Measurements from ENCODE around the gene NIPA2.
A peak's percentile ranks its signal among the peaks of the same experiment; 100 is the strongest.
"Not testable (repeated sequence)": the region's sequence is repeated elsewhere in the genome, so short reads cannot be mapped to it uniquely, and the experiment has no call there.

The NIPA2 gene

DNA sequence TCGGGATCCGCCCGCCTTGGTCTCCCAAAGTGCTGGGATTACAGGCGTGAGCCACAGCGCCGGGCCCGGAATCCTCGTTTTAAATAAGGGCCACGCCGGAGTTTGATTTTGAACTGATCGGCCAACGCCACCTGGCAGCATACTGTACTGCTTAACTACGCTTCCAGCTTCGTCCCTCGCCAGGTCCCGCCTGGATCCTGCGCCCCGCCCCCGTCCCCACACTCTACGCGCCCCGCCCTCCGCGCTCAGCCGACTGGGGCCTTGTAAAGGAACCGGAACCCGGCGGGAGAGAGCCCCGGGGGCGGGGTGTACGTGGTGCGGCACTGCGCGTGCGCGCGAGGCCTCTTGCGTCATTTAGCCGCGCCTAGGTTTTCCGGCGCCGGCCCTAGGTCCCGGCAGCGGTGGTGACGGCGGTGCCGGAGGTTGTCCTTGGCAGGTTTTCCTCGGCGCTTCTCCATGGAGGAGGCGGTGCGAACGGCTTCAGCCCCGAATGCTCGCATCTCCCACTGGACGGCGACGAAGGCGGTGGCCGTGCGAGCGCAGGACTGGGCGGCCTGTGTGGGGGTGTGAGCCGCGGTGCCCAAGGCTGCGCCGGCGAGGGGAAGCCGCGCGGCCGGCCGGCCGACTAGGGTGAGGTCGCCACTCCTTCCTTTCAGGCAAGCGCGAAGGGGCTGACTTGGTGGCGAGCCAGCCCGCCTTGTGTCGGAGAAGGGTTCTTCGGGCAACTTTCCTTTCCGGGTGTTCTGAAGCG lies at the start of gene NIPA2:
Gene NIPA2, plus strand, starts transcription at position 375 of the 751 bp plus-strand sequence. CDS start 13,066 bp downstream, outside the sequence.
- DNase-seq (ENCODE audit: low read depth in 2 of 2), result peak; percentile 98

DNA sequence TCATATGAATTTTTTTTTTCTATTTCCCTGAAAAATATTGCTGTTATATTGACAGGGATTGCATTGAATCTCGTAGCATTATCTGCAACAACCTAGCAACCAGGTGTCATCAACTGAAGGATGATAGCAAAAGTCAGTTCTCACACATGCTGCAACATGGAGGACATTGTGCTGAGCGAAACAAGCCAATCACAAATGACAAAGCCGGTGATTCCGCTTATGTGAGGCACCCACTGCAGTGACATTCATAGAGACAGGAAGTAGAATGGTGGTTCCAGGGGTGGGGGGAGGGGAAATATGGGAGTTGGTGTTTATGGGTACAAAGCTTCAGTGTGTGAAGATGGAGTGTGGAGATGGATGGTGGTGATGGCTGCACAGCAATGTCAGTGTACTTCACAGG lies 44.4 kb upstream of the NIPA2 start:
- DNase-seq (ENCODE audit: low read depth in 2 of 2), result no peak

DNA sequence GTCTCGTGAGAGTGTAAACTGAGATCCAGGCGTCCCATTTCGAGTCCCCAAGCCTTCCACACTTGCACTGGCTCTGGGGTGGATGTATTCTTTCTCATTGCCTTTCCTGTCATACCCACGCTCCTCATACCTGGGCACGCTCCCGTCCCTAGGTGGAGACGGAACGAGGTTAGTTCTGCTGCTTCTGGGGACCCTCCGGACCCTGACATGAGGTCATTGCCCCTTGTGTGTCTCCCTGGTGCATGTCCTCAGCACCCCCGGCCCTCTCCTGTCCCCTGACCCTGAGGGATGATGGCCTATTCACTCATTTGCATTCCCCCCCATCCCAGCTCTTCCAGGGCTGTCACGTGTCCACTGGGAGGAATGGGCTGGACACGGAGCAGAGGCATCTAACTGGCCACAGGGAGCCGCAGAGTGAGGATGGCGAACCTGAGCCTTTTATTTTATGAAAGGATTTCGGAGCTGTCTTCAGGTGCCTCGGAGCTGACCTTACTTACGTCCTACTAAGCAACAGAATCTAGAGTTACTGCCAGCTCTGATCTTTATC lies 43.8 kb upstream of the NIPA2 start:
- no peak for DNase-seq (ENCODE audit: low read depth in 2 of 2)

DNA sequence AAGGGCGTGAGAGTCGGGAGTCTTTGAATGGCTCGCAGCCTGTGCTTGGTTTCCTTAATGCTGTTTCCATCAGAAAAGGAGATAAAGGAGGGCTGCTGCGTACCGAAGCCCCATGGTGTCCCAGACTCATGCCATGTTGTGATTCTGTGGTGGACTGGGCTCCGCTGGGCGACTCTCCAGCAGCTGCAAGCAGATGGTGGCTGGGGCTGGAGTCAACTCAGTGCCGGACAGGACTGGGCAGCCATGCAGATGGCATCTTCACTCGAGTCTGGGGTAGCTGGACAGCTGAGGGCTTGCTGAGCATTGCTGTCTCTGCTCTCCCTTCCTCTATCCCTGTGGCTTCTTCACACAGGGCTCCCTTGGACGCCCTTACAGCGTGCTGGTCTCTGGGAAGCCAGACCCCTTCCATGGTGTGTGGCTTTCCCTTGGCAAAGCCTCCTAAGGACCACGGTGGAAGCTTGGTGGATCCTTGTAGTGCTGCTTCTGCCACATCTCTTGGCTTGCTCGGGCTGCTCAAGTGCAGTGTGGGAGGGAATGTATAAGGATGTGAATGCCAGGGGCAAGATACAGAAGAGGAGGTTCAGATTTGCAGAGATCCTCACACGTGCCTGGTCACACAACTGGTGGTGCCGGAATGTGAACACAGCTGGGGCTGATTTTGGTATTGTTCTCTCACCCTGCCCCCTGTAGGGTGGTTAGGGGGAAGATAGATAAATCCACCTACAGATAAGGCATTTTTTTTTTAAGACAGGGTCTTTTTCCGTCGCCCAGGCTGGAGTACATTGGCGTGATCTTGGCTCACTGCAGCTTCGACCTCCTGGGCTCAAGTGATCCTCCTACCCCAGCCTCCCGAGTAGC lies 43.0 kb upstream of the NIPA2 start:
- DNase-seq (ENCODE audit: low read depth in 2 of 2), result no peak

DNA sequence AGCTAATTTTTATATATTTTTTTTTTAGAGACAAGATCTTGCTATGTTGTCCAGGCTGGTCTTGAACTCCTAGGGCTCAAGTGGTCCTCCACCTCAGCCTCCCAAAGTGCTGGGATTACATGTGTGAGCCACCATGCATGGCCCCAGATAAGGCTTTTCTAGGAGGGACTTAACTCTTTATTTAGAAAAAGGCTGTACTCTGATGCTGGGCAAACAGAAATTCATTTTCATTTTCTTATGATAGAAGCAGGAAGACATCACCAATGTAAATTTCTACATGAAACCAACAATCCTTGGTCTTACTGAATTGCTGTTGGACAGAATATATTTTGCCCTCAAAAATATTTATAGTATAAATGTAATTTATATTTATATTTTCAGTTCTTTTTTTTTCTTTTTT lies 42.4 kb upstream of the NIPA2 start:
- no peak for DNase-seq (ENCODE audit: low read depth in 2 of 2)

DNA sequence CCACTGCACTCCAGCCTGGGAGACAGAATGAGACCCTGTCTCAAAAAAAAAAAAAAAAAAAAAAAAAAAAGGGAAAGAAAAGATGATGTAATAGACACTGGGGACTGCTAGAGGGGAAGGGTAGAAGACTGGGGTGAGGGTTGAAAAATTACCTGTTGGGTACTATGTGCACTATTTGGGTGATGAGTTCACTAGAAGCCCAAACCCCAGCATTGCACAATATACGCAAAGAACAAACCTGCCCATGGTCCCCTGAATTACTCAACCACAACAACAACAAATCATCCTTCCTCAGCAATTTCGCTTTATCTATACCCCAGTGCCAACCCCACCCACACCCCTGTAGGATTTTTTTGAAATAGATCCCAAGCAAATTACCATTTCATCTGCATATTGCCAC lies 38.6 kb upstream of the NIPA2 start:
- DNase-seq (ENCODE audit: low read depth in 2 of 2), result no peak

DNA sequence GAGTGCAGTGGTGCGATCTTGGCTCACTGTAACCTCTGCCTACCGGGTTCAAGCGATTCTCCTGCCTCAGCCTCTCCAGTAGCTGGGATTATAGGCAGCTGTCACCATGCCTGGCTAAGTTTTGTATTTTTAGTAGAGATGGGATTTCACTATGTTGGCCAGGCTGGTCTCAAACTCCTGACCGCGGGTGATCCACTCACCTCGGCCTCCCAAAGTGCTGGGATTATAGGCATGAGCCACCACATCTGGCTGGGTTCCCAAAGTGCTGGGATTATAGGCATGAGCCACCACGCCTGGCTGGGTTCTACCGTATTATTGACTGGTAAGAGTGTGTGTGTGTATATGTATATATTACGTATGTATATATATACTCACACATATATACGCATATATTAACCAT lies 35.5 kb upstream of the NIPA2 start:
- DNase-seq (ENCODE audit: low read depth in 2 of 2), result not testable (repeated sequence)

DNA sequence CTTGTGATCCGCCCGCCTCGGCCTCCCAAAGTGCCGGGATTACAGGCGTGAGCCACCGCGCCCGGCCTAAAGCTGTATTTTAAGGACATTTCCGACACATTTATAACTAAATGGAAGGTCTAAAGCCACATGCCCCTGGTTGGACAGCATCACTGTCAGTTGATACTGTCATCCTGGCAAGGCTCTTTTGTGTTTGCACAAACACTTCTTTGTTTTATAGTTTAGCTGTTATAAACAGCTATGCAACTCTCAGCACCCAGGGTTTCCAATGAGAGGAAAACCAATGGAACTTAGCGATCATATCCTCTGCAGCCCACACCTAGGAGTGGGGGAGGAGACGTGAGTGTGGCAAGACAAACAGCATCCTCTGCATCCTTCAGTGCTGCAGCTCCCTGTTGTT lies 32.3 kb upstream of the NIPA2 start:
- no peak for DNase-seq (ENCODE audit: low read depth in 2 of 2)

DNA sequence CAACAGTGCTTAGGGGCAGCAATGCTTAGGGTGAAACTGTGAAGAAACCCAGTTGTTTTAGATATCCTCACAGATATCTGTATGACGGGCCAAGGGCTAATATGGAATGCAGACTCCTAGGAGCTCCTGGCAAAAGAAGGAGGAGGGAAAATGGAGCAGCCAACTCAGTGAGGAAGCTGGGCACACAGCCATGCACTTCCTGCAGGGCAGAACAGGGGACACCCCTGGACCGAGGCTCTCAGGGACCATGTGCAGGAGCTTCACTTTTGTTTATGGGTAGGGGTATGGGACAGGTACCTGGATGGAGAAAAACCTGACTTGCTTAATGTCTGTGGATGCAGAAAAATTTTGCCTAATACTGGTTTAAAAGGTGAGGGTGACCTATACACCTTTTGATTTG lies 31.8 kb upstream of the NIPA2 start:
- DNase-seq (ENCODE audit: low read depth in 2 of 2), result no peak

DNA sequence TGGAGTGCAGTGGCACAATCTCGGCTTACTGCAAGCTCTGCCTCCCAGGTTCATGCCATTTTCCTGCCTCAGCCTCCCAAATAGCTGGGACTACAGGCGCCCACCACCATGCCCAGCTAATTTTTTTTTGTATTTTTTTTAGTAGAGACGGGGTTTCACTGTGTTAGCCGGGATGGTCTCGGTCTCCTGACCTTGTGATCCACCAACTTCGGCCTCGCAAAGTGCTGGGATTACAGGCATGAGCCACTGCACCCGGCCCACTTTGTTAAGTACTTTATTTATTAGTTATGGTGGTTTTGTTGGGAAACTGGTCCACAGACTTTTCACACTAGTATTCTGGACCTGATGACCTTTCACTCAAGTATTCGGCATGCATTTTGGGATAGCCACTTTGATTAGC lies 30.6 kb upstream of the NIPA2 start:
- not testable (repeated sequence) for DNase-seq (ENCODE audit: low read depth in 2 of 2)

DNA sequence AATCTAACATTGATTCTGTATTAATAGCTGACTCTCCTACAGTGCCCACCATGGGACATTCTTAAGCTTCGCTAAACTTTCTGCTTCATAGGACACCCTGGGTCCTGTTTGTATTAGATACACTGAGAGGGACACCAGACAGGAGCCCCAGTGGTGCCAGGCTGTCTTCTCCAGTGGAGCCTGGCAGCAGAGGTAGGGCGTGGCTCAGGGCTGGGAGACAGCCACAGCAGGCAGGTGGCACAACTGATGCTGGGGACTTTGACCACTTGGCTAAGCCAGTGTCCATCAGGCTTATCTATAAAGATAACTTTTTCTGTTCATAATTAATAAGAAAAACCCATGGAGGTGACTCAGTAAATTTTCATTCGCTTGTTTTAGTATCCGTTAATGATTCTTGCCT lies 30.2 kb upstream of the NIPA2 start:
- no peak for DNase-seq (ENCODE audit: low read depth in 2 of 2)

DNA sequence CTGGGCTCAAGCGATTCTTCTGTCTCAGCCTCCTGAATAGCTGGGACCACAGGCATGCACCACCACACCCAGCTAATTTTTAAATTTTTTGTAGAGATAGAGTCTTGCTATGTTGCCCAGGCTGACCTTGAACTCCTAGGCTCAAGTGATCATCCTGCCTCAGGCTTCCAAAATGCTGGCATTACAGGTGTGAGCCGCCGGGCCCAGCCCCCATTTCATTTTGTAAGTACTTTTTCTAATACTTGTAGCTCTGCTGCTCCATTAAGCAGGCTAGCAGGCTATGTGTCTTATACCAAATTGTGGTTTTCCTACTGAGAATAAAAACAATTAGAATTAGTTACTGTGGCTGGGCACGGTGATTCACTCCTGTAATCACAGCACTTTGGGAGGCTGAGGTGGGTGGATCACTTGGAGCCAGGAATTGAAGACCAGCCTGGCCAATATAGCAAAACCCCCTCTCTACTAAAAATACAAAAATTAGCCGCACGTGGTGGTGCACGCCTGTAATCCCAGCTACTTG lies 29.6 kb upstream of the NIPA2 start:
- no peak for DNase-seq (ENCODE audit: low read depth in 2 of 2)

DNA sequence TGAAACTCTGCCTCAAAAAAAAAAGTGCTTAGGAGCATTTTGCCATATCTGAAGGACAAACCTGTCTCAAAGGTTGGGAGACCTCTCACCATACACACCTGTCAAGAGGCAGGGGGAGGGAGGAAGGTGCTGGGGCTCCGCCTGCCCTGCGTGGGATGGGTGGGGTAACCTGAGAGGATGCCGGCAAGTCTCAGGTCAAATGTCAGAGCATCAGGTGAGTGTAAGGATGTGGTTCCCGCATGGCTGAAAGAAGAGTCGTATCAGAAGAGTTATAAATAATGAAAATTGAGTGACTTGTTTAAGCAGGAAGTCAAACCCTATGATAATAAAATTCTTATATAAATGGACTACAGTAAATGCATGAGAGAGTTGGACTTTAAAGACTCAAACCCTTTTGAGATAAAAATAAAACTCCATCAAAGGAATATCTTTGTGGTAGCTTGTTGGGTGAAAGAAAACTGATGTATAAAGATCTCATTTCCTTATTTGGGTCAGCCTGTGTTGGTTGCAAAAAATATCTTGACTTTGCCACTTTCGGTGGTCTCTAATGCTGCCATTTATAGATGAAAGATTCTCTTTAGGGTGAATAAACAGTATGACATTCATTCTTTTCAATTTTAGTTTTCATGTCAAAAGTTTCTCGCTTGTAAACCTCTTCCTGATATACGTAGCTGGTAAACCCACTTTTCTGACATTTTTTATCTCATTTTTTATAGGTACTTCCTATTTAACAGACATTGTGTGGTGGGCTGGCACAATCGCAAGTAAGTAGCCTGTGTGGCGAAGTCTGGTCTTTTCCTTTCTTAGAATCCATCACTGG lies 28.2 kb upstream of the NIPA2 start:
- no peak for DNase-seq (ENCODE audit: low read depth in 2 of 2)

DNA sequence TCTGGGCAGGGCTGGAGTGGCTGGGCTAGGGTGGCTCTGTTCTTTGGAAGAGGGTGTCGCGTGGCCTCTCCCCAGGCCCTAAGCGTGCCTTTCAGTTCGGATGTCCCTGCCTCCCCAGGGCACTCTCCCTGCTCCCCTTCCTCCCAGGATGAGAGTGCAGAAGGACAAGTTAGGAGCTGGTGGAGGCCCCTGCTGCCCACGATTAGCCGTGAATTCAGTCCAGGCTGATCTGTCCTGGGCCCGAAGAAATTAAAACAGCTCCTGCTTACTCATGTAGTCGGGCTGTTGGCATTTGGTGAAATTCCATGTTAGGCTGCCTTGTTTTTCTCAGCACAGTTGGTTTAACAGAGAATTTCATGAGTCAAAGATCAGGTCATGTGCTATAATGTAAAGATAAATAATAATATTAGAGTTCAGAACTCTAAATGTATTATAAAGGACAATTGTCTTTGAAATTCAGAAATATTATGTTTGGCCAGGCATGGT lies 27.6 kb upstream of the NIPA2 start:
- no peak for DNase-seq (ENCODE audit: low read depth in 2 of 2)

DNA sequence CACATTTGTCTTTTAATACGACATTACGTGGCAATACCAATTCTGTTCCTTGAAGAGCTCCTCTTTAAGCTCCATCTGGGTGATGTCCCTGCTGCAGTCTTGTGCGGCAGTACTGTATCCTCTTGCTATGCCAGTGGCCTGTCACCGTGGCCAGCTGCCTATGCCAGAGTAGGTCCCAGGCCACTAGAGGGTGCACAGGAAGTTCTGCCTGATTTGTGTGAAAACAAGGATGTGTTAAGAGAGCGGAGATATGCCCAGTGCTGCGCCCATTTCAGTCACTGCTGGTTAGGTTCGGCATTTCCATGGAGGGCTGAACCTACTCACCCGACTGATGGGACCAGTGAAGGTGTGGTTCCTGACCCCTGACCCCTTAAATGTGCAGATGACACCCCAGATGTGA lies 26.8 kb upstream of the NIPA2 start:
- DNase-seq (ENCODE audit: low read depth in 2 of 2), result no peak

DNA sequence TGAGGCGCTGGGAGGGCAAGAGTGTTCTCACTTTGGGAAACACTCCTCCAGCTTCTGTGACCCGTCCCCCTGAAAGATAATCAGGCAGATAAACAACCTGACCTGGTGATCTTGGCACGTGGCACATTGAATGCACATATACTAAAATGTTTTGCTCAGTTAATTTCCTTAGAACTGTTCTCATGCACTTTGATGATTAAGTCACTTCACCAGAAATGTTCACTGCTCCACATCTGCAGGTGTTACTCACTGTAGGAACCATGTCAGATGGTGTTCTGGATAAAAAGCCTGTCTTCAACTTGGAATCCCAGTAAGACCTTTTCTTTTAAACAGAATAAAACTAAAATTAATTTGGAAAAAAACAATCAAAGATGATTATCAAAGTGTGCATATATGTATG lies 24.6 kb upstream of the NIPA2 start:
- DNase-seq (ENCODE audit: low read depth in 2 of 2), result no peak

DNA sequence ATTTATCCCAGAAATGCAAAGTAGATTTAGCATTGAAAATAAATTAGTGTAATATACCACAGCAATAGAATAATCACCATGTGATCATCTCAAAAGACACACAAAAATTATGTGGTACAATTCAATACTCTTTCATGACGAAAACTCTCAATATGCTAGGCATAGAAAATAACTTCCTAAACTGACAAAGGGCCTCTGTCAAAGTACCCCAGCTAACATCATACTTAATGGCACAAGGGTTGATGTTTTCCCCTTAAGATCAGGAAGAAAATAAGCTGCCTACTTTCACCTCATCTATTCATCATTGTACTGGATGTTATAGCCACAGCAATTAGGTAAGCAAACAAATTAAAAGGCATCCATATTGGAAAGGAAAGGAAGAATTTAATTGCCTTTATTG lies 22.7 kb upstream of the NIPA2 start:
- no peak for DNase-seq (ENCODE audit: low read depth in 2 of 2)

DNA sequence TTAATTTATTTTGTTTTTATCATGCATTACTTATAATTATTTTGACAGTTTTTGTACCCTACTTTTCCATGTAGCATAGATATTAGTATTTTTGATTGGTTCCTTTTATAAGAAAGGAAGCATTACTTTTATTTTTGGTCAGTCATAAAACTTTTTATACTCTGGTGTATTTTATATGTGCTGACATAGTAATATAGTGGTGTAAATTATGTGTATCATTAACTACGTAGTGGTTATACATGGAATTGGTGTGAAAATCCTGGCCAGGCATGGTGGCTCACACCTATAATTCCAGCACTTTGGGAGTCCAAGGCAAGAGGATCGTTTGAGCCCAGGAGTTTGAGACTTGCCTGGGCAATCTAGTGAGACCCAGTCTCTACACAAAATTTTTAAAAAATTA lies 18.8 kb upstream of the NIPA2 start:
- DNase-seq (ENCODE audit: low read depth in 2 of 2), result no peak

DNA sequence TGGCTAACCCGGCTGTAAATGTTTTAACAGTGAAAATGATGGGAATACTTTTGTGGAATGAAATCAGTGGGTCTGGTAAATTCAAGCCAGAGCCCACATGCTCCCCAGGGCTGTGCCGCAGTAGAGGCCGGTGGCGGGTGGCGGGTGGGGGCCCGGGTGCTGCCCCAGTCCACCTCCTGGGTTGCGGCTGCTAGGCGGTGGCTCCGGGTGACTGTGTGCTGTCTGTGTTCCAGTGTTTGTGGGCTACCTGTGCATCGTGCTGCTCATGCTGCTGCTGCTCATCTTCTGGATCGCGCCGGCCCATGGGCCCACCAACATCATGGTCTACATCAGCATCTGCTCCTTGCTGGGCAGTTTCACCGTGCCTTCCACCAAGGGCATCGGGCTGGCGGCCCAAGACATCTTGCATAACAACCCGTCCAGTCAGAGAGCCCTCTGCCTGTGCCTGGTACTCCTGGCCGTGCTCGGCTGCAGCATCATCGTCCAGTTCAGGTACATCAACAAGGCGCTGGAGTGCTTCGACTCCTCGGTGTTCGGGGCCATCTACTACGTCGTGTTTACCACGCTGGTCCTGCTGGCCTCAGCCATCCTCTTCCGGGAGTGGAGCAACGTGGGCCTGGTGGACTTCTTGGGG lies 14.9 kb upstream of the NIPA2 start:
- DNase-seq (ENCODE audit: low read depth in 2 of 2), result no peak

DNA sequence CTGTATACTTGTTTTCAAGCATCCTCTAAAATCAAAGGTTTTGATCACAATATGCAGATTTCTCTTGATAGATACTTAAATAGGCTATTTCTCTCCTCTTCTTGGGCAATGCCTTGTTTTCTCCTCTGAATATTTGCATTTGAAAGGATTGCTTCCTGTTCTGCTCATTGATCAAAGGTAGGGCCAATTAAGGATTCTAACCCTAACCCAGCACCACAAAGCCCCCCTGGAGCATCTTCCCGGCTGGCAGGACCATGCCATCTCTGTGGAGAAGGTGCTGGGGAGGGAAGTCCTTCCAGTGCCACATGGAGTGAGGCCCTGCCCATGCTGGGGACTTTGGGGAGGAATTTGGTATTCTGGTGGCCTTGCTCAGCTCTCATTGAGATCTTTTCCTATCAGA lies 11.3 kb upstream of the NIPA2 start:
- DNase-seq (ENCODE audit: low read depth in 2 of 2), result no peak

DNA sequence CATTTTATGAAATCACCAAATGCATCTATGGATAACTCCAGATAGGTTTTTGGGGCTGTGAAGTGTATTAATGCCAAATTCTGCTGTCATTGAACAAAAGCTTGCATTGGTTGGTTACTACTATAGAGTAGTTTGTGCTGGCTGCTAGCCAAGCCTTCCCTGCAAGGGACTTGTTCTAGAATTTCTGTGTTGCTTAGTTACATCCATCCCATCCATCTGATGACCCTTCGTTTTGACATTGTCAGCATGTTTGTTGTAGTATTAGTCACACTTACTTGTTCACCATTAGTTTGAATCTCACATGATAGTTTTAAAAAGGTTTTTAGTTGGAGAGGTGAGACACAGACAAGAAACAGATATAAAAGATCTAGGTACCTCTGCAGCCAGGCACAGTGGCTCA lies 7.0 kb upstream of the NIPA2 start:
- no peak for DNase-seq (ENCODE audit: low read depth in 2 of 2)

All from stimulated activated CD4-positive, alpha-beta T cell treated with anti-CD3 and anti-CD28 coated beads, Interleukin-1b, Interleukin-23, amount 100 ng/mL, for 1 hour (primary cell).